Measurements from ENCODE around the gene FKBP2.
A peak's percentile ranks its signal among the peaks of the same experiment; 100 is the strongest.

Gene FKBP2

DNA sequence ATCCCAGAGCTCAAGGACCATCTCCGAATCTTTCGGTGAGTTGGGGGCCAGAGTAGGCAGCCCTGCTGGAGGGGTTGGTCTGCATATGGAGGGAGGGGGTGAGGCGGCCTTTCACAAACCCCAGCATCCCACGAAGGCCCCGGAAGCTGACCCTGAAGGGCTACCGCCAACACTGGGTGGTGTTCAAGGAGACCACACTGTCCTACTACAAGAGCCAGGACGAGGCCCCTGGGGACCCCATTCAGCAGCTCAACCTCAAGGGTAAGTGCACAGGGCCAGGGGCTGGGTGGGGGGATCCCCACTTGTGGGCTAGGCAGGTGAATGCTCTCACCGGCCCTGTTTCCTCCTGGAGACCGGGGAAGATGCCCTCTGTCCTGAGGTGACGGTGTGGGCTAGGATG is 21.1 kb upstream of the FKBP2 start:
- DNase-seq = no peak

- no peak for DNase-seq
These were observed 20.6 kb upstream of the FKBP2 start for GRCh38 chr11:64220271-64220670.

GRCh38 chr11:64220798-64221197 is 20.1 kb upstream of the FKBP2 start:
- no peak for DNase-seq

DNA sequence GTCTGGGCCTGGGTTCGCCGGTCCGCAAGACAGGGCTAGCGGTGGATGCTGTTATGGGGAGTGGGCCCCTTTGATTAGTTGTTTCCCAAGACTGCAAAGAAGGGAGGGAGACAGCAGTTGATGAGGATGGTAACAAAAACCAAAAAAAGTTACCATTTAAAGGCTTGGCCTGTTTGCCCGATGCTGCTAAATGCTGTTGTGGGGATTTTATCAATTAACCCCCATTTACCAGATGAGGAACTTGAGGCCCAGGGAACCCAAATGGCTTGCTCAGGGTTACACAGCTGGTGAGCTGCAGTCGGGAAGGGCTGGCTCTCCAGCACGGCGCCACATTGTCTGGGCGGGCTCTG is 18.3 kb upstream of the FKBP2 start:
- no peak for DNase-seq

GRCh38 chr11:64223001-64223651 is 17.8 kb upstream of the FKBP2 start:
- no peak for DNase-seq

DNA sequence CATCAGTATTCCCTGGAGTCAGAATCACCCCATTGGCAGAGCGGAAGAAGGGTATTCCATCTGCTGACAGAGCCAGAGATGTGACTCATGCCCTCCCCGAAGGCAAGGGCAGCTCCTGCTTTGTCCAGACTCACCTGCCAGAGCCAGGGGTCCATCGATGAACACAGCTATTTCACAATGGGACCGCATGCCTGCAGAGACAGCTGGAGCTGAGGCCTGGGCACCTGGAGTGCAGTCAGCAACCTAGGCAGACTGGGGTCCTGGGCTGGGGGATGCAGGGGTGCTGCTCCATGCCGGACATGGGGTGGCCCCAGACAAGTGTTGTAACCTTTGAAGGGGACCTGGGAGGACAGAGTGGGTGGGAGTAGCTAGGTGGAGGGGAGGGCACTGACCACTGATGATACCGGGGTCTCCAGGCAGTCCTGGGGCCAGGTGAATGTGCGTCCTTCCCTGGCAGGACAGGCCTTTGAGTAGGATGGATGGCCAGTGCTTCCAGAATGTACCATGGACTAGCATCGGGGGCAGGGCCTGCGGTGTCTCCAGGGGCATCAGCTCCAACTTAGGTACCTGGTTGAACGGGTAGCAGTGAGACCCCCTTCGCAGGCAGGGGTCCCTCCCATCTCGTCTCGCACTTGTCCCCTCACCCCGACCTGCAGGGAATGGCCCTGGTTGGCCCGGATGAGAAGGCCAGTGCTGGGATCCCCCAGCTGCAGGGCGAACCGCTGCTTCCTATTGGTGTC is 16.6 kb upstream of the FKBP2 start:
- no peak for DNase-seq

- DNase-seq = no peak
These were observed 15.8 kb upstream of the FKBP2 start for GRCh38 chr11:64224891-64225607.

DNA sequence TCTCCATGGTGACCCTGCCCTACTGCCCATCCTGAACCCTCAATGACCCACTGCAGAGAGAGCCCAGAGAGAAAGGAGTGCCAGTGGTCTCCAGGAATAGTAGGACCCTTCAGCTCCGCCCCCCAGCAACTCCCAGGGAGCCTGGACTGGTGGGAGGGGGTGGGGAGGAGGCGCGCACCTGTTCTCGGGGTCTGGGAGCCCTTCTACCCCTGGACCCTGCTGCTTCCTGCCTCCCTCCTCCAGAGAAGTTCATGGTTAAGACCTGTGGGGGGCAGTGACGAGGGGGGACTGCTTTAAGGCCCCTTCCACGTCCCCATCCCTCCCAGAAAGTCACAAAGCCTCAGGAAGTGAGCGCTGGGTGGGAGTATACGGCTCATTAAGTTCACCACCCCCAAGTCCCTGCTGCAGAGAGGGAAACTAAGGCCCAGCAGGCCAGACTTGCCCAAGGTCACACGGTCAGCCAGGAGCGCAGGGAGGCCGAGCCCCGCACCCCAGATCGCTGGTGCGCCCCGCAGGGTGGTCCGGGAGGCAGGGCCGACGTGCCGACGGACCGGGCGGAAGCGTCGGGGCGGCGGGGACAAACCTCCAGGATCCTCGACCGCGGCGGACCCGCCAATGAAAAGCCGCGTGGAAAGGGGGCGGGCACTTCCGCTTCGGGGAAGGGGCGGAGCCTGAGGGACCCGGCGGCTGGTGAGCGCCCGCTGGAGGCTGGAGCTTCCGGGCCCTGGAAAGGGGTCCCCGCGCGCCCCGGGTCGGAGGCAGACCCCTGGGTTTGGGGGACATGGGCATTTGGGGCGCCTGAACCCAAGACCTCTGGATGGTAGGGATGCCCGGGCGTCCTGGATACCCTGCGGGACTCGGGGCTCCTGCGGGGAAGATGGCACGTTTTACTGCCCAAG is 15.0 kb upstream of the FKBP2 start, which contains the start of the genes NUDT22 and TRPT1:
Gene NUDT22 (plus strand): TSS at position 667 of the 899 bp plus-strand sequence. CDS start 379 bp downstream, outside the sequence.
Gene TRPT1 (minus strand): TSS at position 579 of the 899 bp plus-strand sequence. CDS start 326 bp downstream, at position 253.
- DNase-seq = peak; percentile 95

DNA sequence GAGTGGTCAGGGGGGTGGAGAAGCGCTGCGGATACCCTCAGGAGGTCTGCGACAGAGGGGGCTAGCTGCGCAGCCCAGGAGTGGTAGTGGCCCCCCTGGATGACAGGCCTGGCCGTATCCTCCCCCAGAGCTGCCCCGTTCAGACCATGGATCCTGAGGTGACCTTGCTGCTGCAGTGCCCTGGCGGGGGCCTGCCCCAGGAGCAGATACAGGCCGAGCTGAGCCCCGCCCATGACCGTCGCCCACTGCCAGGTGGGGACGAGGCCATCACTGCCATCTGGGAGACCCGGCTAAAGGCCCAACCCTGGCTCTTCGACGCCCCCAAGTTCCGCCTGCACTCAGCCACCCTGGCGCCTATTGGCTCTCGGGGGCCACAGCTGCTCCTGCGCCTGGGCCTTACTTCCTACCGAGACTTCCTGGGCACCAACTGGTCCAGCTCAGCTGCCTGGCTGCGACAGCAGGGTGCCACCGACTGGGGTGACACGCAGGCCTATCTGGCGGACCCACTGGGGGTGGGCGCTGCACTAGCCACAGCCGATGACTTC is 14.3 kb upstream of the FKBP2 start:
- no peak for DNase-seq

DNA sequence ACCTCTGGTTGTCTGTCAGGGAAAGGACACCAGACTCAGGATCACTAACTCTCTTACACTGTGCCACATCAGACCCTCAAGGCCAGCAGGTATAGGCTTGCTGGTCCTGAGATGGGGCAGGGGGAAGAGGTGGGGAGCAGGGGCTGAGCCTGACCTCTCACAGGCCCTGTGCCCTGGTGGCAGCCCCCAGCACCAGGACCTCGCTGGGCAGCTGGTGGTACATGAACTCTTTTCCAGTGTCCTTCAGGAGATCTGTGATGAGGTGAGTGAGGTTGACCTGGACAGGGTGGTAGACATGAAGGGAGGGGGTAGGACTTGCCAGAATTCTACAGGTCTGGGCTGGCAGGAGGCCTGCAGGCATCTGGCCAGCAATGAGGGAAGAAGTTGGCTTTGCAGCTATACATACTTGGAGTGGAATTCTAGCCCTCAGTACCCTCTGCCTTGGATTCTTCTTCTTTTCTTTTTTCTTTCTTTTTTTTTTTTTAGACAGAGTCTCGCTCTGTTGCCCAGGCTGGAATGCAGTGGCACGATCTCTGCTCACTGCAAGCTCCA is 13.4 kb upstream of the FKBP2 start:
- DNase-seq = no peak

DNA sequence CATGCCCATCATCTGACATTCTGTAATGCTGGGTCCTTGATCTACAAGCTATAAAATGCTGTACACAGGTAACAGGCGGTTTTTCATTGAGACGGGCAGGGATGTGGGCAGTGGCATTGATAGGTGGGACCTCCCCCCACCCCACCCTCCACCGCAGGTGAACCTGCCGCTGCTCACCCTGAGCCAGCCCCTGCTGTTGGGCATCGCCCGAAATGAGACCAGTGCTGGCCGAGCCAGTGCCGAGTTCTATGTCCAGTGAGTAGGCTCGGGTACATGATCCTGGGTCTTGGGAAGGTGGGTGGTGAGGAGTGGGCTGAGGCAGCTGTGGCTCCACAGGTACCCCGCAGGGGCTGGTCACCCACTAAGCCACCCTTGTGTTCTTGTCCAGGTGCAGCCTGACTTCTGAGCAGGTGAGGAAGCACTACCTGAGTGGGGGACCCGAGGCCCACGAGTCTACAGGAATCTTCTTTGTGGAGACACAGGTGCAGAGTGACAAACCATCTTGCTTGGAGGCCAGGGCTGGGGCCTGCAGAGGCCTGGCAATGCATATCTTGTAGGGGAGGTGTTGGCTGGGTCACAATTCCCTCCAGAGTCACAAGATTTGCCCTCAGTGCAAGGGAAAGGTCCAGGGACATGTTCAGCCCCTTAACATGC is 11.7 kb upstream of the FKBP2 start:
- no peak for DNase-seq

- no peak for DNase-seq
These were observed 11.1 kb upstream of the FKBP2 start for GRCh38 chr11:64229744-64230170.

DNA sequence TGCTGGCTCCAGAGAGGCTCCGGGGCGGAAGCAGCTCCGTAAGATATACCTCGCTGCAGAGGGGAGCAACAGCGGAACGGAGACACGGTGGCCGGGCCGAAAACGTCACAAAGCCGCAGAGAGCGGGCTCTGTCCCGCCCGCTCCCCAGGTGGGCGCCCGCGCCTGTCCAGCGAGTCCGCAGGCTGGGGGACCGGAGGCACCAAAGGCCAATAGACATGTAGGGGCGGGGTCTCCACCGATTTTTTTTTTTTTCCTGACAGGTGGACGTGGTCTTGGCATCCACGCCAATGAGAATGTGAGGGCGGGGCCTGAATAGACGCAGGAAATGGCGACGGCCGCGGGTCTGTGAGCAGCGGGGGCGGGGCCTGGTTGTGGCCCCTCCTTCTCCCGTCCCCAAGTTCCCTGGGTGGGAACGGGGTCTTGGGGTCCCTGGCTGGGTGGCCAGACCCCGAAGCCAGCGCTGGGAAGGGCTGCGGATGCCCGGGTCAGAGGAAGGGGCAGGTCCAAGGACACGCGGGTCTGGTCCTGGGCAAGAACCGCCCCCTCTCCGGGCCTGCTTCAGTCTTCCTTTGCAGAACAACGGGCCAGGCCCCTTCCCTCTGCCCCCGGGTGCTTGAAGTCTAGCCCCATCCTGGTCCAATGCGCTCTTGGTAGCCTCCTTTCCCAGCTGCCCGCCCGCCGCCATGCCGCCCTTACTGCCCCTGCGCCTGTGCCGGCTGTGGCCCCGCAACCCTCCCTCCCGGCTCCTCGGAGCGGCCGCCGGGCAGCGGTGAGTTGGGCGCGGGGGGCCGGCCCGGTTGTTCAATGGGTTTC is 10.5 kb upstream of the FKBP2 start, which contains the start of gene DNAJC4:
Gene DNAJC4 (plus strand): TSS at position 378 of the 814 bp plus-strand sequence. CDS start 307 bp downstream, at position 685.
- peak; percentile 98 for DNase-seq

DNA sequence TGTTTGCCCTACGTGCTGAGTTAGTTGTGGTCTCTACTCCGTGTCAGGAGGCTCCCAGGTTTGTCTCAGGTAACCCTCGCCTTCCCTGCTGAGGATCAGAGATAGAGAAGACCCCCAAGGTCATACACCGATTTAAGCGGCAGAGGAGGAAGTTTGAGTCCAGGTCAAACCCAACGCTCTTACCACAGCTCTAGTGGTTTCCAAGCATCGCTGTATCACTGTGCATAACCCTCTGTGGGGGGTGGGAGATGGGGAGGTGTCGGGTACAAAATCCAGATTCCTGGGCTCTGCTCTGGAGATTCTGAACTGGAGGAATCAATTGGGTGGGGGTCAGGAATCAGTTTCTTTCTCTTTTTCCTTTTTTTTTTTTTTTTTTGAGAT is 9.9 kb upstream of the FKBP2 start:
- DNase-seq = no peak

DNA sequence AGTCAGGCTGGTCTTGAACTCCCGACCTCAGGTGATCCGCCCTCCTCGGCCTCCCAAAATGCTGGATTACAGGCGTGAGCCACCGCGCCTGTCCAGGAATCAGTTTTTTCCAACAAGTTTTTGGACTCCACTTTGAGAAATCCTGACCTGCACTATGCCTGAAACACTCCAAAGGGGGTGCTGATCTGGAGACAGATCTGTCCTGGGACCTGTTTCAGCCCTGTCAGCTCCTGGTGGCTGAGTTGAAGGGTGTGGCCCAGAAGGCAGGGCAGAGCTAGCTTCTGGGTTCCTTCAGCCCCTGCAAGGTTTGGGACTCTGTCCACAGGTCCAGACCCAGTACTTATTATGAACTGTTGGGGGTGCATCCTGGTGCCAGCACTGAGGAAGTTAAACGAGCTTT is 9.3 kb upstream of the FKBP2 start:
- DNase-seq = no peak

DNA sequence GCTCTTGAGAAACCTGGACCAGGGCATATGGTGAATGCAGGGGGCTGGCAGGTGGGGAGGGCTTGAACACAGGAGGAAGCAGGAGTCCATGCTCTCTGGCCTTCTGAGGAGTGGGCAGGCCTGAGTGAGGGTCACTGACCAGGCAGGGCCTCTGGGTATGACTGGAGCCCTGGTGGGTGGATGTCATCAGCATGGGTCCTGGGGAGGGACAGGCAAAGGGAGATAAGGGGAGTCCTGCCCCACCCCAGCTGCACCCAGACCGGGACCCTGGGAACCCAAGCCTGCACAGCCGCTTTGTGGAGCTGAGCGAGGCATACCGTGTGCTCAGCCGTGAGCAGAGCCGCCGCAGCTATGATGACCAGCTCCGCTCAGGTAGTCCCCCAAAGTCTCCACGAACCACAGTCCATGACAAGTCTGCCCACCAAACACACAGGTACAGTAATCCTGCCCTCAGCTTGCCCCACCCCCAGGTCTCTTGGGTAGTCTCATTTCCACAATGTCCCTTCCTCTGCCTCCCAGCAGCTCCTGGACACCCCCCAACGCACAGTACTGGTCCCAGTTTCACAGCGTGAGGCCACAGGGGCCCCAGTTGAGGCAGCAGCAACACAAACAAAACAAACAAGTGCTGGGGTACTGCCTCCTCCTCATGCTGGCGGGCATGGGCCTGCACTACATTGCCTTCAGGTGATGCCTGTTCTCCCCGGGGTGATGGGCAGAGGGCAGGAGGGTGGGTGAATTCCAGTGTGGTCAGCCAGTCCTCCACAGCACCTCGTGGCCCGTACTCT is 8.5 kb upstream of the FKBP2 start:
- DNase-seq = no peak

DNA sequence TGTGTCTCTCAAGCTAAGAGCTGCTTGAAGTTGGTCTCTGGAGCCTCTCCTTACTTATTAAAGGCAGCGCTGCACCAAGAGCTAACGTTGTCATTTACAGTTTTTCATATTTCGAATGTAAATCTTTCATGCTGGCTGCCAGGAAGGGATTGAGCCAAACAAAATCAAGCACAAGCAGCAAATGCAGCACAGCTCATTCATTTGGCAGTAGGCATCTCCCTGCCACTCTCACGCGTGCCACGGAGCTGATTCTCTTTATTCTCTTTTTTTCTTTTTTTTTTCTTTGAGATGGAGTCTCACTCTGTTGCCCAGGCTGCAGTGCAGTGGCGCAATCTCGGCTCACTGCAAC is 8.0 kb upstream of the FKBP2 start:
- no peak for DNase-seq

DNA sequence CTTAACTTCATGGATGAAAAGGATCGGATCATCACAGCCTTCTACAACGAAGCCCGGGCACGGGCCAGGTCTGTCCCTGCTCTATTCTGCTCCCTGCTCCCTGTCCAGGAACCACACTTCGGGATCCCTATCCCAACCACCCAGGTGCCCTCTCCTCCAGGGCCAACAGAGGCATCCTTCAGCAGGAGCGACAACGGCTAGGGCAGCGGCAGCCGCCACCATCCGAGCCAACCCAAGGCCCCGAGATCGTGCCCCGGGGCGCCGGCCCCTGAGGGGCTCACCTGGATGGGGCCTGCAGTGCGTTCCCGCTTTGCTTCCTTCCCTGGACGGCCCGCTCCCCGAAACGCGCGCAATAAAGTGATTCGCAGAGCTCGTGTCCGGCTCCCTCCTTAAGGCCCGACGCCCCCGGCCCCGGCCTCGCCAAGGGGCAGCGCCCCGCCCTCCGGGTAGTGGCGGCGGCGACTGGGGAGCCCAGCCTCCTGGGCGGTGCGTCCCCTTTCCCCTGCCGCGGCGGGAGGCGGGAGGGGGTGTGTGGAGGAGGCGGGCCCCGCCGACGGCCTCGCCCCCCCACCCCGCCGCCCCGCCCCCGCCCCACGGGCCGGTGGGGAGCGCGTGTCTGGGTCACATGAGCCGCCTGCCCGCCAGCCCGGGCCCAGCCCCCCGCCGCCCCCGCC is 6.8 kb upstream of the FKBP2 start, which contains the start of gene VEGFB:
Gene VEGFB (plus strand): TSS at position 672 of the 674 bp plus-strand sequence. CDS start 250 bp downstream, outside the sequence.
- peak; percentile 68 for DNase-seq
